Measurements from ENCODE around the gene IQGAP2. TPM values are rescaled to one million over a fixed set of nuclear protein-coding genes. Genes with fewer than 3 reads are reported as not detected.

The IQGAP2 gene
- total RNA-seq, 1 donor: 0.36 TPM

GRCh38 chr5:76716456-76717157 lies 313.5 kb downstream of the IQGAP2 start:
- peak overlapping the region; percentile 95 for H3K4me3 ChIP-seq (ENCODE audit: insufficient read depth, low read length)
- peak overlapping the region; percentile 83 for H3K27ac ChIP-seq (ENCODE audit: low read depth, low read length)
- peaks cover 3% of the 10 kb centered on the region for H4K20me1 ChIP-seq (ENCODE audit: insufficient read depth, low read length)
- DNase-seq (ENCODE audit: insufficient read length, low spot score, missing footprints): peak; percentile 77
- no peaks in the 10 kb centered on the region for H3K9me3 ChIP-seq (ENCODE audit: low read depth, low read length)
- peak overlapping the region; percentile 78 for H2AFZ ChIP-seq (ENCODE audit: low read length)
- TF ChIP-seq, protein P1, sequence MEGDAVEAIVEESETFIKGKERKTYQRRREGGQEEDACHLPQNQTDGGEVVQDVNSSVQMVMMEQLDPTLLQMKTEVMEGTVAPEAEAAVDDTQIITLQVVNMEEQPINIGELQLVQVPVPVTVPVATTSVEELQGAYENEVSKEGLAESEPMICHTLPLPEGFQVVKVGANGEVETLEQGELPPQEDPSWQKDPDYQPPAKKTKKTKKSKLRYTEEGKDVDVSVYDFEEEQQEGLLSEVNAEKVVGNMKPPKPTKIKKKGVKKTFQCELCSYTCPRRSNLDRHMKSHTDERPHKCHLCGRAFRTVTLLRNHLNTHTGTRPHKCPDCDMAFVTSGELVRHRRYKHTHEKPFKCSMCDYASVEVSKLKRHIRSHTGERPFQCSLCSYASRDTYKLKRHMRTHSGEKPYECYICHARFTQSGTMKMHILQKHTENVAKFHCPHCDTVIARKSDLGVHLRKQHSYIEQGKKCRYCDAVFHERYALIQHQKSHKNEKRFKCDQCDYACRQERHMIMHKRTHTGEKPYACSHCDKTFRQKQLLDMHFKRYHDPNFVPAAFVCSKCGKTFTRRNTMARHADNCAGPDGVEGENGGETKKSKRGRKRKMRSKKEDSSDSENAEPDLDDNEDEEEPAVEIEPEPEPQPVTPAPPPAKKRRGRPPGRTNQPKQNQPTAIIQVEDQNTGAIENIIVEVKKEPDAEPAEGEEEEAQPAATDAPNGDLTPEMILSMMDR (IDR thresholded peaks at IDR 0.05; ENCODE audit: extremely low read depth, low read depth, low read length): no peak
- peaks cover 9% of the 10 kb centered on the region for H3K27me3 ChIP-seq (ENCODE audit: insufficient read depth, low read length)
- H3K4me2 ChIP-seq (ENCODE audit: insufficient read depth, low read length): peak overlapping the region; percentile 97
- H3K36me3 ChIP-seq (ENCODE audit: insufficient read depth, low read length): no peaks in the 10 kb centered on the region
- H3K79me2 ChIP-seq (ENCODE audit: insufficient read depth, low read length): peaks cover 54% of the 10 kb centered on the region
- H3K4me1 ChIP-seq (ENCODE audit: insufficient read depth, low read length): peaks cover 5% of the 10 kb centered on the region

GRCh38 chr5:76717222-76718083 lies 314.4 kb downstream of the IQGAP2 start:
- Histone ChIP-seq H3K4me2 (ENCODE audit: insufficient read depth, low read length) (peak overlapping the region; percentile 97), H3K4me3 (ENCODE audit: insufficient read depth, low read length) (peak overlapping the region; percentile 95), H3K9me3 (ENCODE audit: low read depth, low read length) (no peaks in the 10 kb centered on the region), H3K79me2 (ENCODE audit: insufficient read depth, low read length) (peaks cover 62% of the 10 kb centered on the region), H3K27me3 (ENCODE audit: insufficient read depth, low read length) (peaks cover 9% of the 10 kb centered on the region), H3K36me3 (ENCODE audit: insufficient read depth, low read length) (no peaks in the 10 kb centered on the region), H4K20me1 (ENCODE audit: insufficient read depth, low read length) (peaks cover 3% of the 10 kb centered on the region), H3K4me1 (ENCODE audit: insufficient read depth, low read length) (peaks cover 5% of the 10 kb centered on the region), H3K27ac (ENCODE audit: low read depth, low read length) (peak overlapping the region; percentile 83), H2AFZ (ENCODE audit: low read length) (no peak overlapping the region)
- peak; percentile 65 for DNase-seq (ENCODE audit: insufficient read length, low spot score, missing footprints)
- TF ChIP-seq, protein P1 (IDR thresholded peaks at IDR 0.05; ENCODE audit: extremely low read depth, low read depth, low read length): no peak

DNA sequence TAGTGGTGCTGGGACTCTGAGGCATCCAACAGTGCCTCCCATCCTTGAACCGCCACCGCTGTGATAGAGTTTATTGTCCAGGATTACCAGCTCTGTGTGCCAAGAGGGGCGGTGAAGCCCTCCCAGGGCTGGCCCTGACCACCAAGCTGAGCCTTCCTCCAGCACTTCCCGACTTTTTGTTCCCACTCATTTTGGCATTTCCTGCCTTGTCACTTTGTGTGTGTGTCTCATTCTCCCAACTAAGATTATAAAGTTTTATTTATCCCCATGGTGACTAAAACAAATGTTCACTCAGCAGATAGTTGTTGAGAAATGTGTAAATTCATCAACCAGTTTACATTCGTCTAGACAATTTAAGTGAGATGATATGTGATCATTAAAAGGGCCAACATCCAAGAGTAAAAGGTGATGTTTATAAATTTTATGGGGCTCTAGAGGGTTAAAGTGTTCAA lies 315.3 kb downstream of the IQGAP2 start:
- peaks cover 71% of the 10 kb centered on the region for H3K79me2 ChIP-seq (ENCODE audit: insufficient read depth, low read length)

More for the DNA sequence above, 315.3 kb downstream of the IQGAP2 start:
- Histone ChIP-seq H3K27ac (ENCODE audit: low read depth, low read length) (peak overlapping the region; percentile 46), H2AFZ (ENCODE audit: low read length) (no peak overlapping the region), H3K36me3 (ENCODE audit: insufficient read depth, low read length) (no peaks in the 10 kb centered on the region), H3K4me1 (ENCODE audit: insufficient read depth, low read length) (peaks cover 5% of the 10 kb centered on the region), H3K9me3 (ENCODE audit: low read depth, low read length) (no peaks in the 10 kb centered on the region), H3K27me3 (ENCODE audit: insufficient read depth, low read length) (peaks cover 9% of the 10 kb centered on the region), H3K4me3 (ENCODE audit: insufficient read depth, low read length) (no peak overlapping the region), H4K20me1 (ENCODE audit: insufficient read depth, low read length) (peaks cover 3% of the 10 kb centered on the region), H3K4me2 (ENCODE audit: insufficient read depth, low read length) (peak overlapping the region; percentile 97)
- TF ChIP-seq, protein P1 (IDR thresholded peaks at IDR 0.05; ENCODE audit: extremely low read depth, low read depth, low read length): no peak
- DNase-seq (ENCODE audit: insufficient read length, low spot score, missing footprints): peak; percentile 82

Data from osteoblast (primary cell).